HEK293 (cell line): ENCODE measurements around the gene TEX261.
A peak's percentile ranks its signal among the peaks of the same experiment; 100 is the strongest.

Experiments used
- CTCF ChIA-PET: fragments of 350-600 bp; formaldehyde crosslinking; extraction: SDS; loops from one replicate; lab custom pipeline; 2021; ENCODE audit warnings: antibody characterized with exemption; lab: Yijun Ruan, JAX
- POLR2A ChIA-PET: fragments of 300-600 bp; formaldehyde crosslinking; extraction: SDS; loops from one replicate; lab custom pipeline; 2020; ENCODE audit warnings: antibody characterized with exemption, inconsistent platforms; lab: Yijun Ruan, JAX
- H3K27ac ChIP-seq: fragments of 200-500 bp; sonication (Bioruptor generic); 2 replicates; pipeline ENCODE4 v1.5.1; 2014; ENCODE audit warnings: low read depth, low read length, control low read depth, inconsistent platforms; ENCODE audit errors: extremely low read depth
- H3K36me3 ChIP-seq, 2 experiments: fragments of 200-500 bp in 1 of 2; sonication (Bioruptor generic) in 1 of 2; 1 replicate in 1 of 2; 2 replicates in 1 of 2; pipeline ENCODE4 v1.5.1; 2014 to 2017; ENCODE audit warnings: inconsistent platforms in 2 of 2, low read length in 2 of 2; ENCODE audit not compliant: control insufficient read depth in 2 of 2, insufficient read depth in 1 of 2
- H3K4me1 ChIP-seq: fragments of 200-500 bp; sonication (Bioruptor generic); 2 replicates; pipeline ENCODE4 v1.5.1; 2014; ENCODE audit warnings: mild to moderate bottlenecking, low read length, inconsistent platforms; ENCODE audit not compliant: control insufficient read depth, insufficient read depth
- H3K4me3 ChIP-seq: 2 replicates; pipeline ENCODE4 v1.5.1; 2011; ENCODE audit warnings: low read depth, mild to moderate bottlenecking, control low read depth, low read length, moderate library complexity
- H3K9me3 ChIP-seq: fragments of 200-500 bp; sonication (Bioruptor generic); 2 replicates; pipeline ENCODE4 v1.5.1; 2014; ENCODE audit warnings: low read depth, low read length, inconsistent platforms; ENCODE audit not compliant: control insufficient read depth, insufficient read depth
- BCL11A ChIP-seq: fragments of 450-650 bp; formaldehyde crosslinking; IDR thresholded peaks from 2 replicates; pipeline ENCODE4 v1.5.1; 2016; ENCODE audit warnings: low read depth, missing biosample characterization, missing genetic modification characterization
- EGR2 ChIP-seq: fragments of 450-650 bp; formaldehyde crosslinking; IDR thresholded peaks from 2 replicates; pipeline ENCODE4 v1.5.1; 2016; ENCODE audit warnings: low read depth, missing biosample characterization, missing genetic modification characterization
- GLIS2 ChIP-seq: fragments of 450-650 bp; formaldehyde crosslinking; IDR thresholded peaks from 2 replicates; pipeline ENCODE4 v1.5.1; 2016; ENCODE audit warnings: missing biosample characterization, missing genetic modification characterization
- KLF16 ChIP-seq: fragments of 450-650 bp; formaldehyde crosslinking; IDR thresholded peaks from 2 replicates; pipeline ENCODE4 v1.5.1; 2017; ENCODE audit warnings: missing biosample characterization, missing genetic modification characterization
- KLF7 ChIP-seq: fragments of 450-650 bp; formaldehyde crosslinking; IDR thresholded peaks from 2 replicates; pipeline ENCODE4 v1.5.1; 2016; ENCODE audit warnings: missing biosample characterization, missing genetic modification characterization, borderline replicate concordance
- MYNN ChIP-seq: fragments of 450-650 bp; formaldehyde crosslinking; IDR thresholded peaks from 2 replicates; pipeline ENCODE4 v1.5.1; 2016; ENCODE audit warnings: missing biosample characterization, missing genetic modification characterization, borderline replicate concordance
- MZF1 ChIP-seq: fragments of 450-650 bp; formaldehyde crosslinking; IDR thresholded peaks from 2 replicates; pipeline ENCODE4 v1.5.1; 2017; ENCODE audit warnings: missing biosample characterization, missing genetic modification characterization, borderline replicate concordance
- SCRT2 ChIP-seq: fragments of 450-650 bp; formaldehyde crosslinking; IDR thresholded peaks from 2 replicates; pipeline ENCODE4 v1.5.1; 2016; ENCODE audit warnings: missing biosample characterization, missing genetic modification characterization
- TCF7L2 ChIP-seq: IDR thresholded peaks from 2 replicates; pipeline ENCODE4 v1.6.1; 2011; ENCODE audit warnings: low read depth, mild to moderate bottlenecking, inconsistent platforms, low read length, moderate library complexity, borderline replicate concordance
- ZBTB20 ChIP-seq: fragments of 450-650 bp; formaldehyde crosslinking; IDR thresholded peaks from 2 replicates; pipeline ENCODE4 v1.5.1; 2016; ENCODE audit warnings: missing biosample characterization, missing genetic modification characterization
- ZFP37 ChIP-seq: fragments of 450-650 bp; formaldehyde crosslinking; IDR thresholded peaks from 2 replicates; pipeline ENCODE4 v1.5.1; 2016; ENCODE audit warnings: missing biosample characterization, missing genetic modification characterization
- ZNF132 ChIP-seq: fragments of 450-650 bp; formaldehyde crosslinking; IDR thresholded peaks from 2 replicates; pipeline ENCODE4 v1.5.1; 2017; ENCODE audit warnings: missing biosample characterization, missing genetic modification characterization, borderline replicate concordance
- ZNF16 ChIP-seq: fragments of 450-650 bp; formaldehyde crosslinking; IDR thresholded peaks from 2 replicates; pipeline ENCODE4 v1.5.1; 2016; ENCODE audit warnings: low read depth, missing biosample characterization, missing genetic modification characterization
- ZNF169 ChIP-seq: fragments of 450-650 bp; formaldehyde crosslinking; IDR thresholded peaks from 2 replicates; pipeline ENCODE4 v1.5.1; 2016; ENCODE audit warnings: missing biosample characterization, missing genetic modification characterization
- ZNF221 ChIP-seq: fragments of 450-650 bp; formaldehyde crosslinking; IDR thresholded peaks from 2 replicates; pipeline ENCODE4 v1.5.1; 2017; ENCODE audit warnings: missing biosample characterization, missing genetic modification characterization, borderline replicate concordance
- ZNF311 ChIP-seq: fragments of 450-650 bp; formaldehyde crosslinking; IDR thresholded peaks from 2 replicates; pipeline ENCODE4 v1.5.1; 2017; ENCODE audit warnings: missing biosample characterization, missing genetic modification characterization, borderline replicate concordance
- ZNF544 ChIP-seq: fragments of 450-650 bp; formaldehyde crosslinking; IDR thresholded peaks from 2 replicates; pipeline ENCODE4 v1.5.0; 2017; ENCODE audit warnings: missing biosample characterization, missing genetic modification characterization
- ZNF623 ChIP-seq: fragments of 450-650 bp; formaldehyde crosslinking; IDR thresholded peaks from 2 replicates; pipeline ENCODE4 v1.5.1; 2016; ENCODE audit warnings: missing biosample characterization, missing genetic modification characterization
- ZNF843 ChIP-seq: fragments of 450-650 bp; formaldehyde crosslinking; IDR thresholded peaks from 2 replicates; pipeline ENCODE4 v1.5.1; 2016; ENCODE audit warnings: missing biosample characterization, missing genetic modification characterization
- ZSCAN23 ChIP-seq: fragments of 450-650 bp; formaldehyde crosslinking; IDR thresholded peaks from 2 replicates; pipeline ENCODE4 v1.5.1; 2016; ENCODE audit warnings: missing biosample characterization, missing genetic modification characterization
- ZSCAN30 ChIP-seq: fragments of 450-650 bp; IDR thresholded peaks from 2 replicates; pipeline ENCODE4 v1.5.1; 2018; ENCODE audit warnings: missing biosample characterization, mild to moderate bottlenecking, missing genetic modification characterization, moderate library complexity
- ZSCAN5A ChIP-seq: fragments of 450-650 bp; formaldehyde crosslinking; IDR thresholded peaks from 2 replicates; pipeline ENCODE4 v1.5.1; 2016; ENCODE audit warnings: missing biosample characterization, missing genetic modification characterization
- TF ChIP-seq, protein P1 (sequence below): fragments of 450-650 bp; formaldehyde crosslinking; conservative IDR thresholded peaks from 2 replicates; pipeline ENCODE4 v1.5.1; 2016; ENCODE audit warnings: low read depth, missing biosample characterization, missing genetic modification characterization
- TF ChIP-seq, protein P2 (sequence below): fragments of 450-650 bp; formaldehyde crosslinking; IDR thresholded peaks from 2 replicates; pipeline ENCODE4 v1.5.1; 2017; ENCODE audit warnings: missing biosample characterization, missing genetic modification characterization
- TF ChIP-seq, protein P3 (sequence below): fragments of 450-650 bp; formaldehyde crosslinking; IDR thresholded peaks from 2 replicates; pipeline ENCODE4 v1.5.1; 2017; ENCODE audit warnings: missing biosample characterization, missing genetic modification characterization
- TF ChIP-seq, protein P4 (sequence below): fragments of 450-650 bp; formaldehyde crosslinking; IDR thresholded peaks from 2 replicates; pipeline ENCODE4 v1.5.1; 2016; ENCODE audit warnings: missing biosample characterization, missing genetic modification characterization

Gene TEX261

DNA sequence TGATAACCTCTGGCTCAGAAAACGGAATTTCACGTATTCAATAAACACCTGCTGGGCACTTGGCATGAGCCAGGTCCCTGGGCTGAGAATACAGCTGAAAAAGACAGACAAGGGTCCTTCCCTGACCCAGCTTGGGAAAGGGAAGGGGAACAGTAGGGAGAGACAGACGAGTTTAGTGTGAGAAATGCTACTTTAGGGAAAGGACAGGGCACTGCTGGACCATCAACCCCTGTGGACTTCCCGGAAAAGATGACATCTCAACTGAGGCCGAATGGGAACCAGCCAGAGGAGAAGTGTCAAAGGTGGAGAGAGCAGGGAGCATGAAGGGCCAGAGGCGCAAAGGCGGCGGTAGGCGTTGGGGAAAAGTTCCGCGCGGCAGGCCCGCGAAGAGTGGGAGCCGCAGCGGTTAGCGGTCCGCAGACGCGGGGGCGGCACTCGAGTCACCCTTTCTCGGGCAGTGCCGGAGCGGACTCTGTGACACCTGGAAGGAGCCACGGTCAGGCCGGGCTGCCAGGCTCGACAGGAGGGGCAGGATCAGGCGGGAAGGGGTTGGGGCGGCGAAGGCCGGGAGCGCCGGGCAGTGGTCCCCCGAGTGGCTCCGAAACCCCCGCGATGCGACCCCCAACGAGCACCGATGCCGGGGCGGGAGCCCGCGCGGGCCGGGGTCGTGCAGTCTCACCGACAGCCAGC is 519 bp downstream of the TEX261 start (continued):
- TF ChIP-seq, protein P1, sequence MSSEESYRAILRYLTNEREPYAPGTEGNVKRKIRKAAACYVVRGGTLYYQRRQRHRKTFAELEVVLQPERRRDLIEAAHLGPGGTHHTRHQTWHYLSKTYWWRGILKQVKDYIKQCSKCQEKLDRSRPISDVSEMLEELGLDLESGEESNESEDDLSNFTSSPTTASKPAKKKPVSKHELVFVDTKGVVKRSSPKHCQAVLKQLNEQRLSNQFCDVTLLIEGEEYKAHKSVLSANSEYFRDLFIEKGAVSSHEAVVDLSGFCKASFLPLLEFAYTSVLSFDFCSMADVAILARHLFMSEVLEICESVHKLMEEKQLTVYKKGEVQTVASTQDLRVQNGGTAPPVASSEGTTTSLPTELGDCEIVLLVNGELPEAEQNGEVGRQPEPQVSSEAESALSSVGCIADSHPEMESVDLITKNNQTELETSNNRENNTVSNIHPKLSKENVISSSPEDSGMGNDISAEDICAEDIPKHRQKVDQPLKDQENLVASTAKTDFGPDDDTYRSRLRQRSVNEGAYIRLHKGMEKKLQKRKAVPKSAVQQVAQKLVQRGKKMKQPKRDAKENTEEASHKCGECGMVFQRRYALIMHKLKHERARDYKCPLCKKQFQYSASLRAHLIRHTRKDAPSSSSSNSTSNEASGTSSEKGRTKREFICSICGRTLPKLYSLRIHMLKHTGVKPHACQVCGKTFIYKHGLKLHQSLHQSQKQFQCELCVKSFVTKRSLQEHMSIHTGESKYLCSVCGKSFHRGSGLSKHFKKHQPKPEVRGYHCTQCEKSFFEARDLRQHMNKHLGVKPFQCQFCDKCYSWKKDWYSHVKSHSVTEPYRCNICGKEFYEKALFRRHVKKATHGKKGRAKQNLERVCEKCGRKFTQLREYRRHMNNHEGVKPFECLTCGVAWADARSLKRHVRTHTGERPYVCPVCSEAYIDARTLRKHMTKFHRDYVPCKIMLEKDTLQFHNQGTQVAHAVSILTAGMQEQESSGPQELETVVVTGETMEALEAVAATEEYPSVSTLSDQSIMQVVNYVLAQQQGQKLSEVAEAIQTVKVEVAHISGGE (tag by site-specific recombination), result 0 out of 2 replicates have a peak, but pooled peaks have one; percentile 42
- TF ChIP-seq EGR2 (tag by site-specific recombination) (peak; percentile 81), ZNF623 (tag by site-specific recombination) (no peak), GLIS2 (peak; percentile 74), MYNN (tag by site-specific recombination) (no peak), ZSCAN23 (tag by site-specific recombination) (no peak), ZSCAN30 (no peak), ZFP37 (tag by site-specific recombination) (0 out of 2 replicates have a peak, but pooled peaks have one; percentile 38), ZNF16 (tag by site-specific recombination) (no peak), MZF1 (no peak), ZNF221 (no peak), SCRT2 (no peak)

DNA sequence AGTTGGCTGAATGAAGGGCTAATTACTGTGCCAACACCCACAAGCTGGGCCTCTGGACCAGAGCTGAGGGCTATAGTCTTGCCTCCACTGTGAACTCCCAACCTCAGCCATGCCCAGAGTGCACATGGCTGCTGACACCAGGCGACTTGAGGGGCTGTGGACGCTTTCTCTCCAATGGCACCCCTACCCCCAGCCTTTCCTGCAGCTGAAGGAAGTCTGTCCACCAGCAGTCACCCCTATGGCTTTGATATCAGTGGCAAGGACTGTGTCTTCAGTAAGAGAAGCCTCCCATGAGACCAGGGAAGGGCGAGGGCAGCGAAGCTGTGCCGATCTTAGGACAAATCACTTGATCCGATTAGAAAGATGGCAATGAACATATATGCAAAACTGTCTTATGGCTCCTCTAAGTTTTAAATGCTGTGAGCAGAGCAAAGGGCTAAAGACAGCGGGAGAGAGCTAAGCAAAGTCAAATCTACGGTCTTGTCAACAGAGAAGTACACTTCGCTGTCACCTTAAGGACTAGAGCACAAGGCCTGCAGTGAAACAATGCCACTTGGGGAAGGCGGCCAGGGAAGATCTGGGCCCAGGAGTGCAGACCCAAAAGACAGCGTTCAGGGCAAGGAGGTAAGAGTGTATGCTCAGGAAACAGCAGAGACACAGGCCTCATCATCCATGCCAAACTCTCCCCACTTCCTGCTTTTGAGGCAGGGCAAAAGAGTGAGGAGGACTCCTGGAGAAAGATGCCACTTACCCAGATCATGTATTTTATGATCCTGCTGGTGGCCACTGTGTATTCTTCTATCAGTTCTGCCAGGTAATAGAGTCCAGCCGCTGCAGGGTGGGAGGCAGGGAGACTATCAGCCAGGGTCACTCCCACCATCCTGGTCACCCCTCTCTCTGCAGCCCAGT is 1.5 kb downstream of the TEX261 start:
- CTCF ChIA-PET, result interaction anchor here (1.2 kb wide), 1 partner anchor 8 kb away, joined by 10 read pairs; no protein-coding TSS in a partner anchor
- H3K27ac ChIP-seq, result no peak overlapping the region

More for the DNA sequence above, 1.5 kb downstream of the TEX261 start:
- peak overlapping the region; percentile 97 for H3K4me3 ChIP-seq
- H3K4me1 ChIP-seq, result no peaks in the 10 kb centered on the region
- no peaks in the 10 kb centered on the region for H3K9me3 ChIP-seq
- POLR2A ChIA-PET, result no interaction called here
- H3K36me3 ChIP-seq, result peaks cover 0 to 42% of the 10 kb centered on the region in 2 experiments; a peak in 1 of 3 replicates
- TF ChIP-seq ZSCAN5A (no peak), ZNF311 (tag by site-specific recombination) (no peak), ZNF843 (no peak), KLF7 (tag by site-specific recombination) (no peak), ZNF169 (no peak), BCL11A (tag by site-specific recombination) (no peak), ZNF132 (tag by site-specific recombination) (no peak), ZBTB20 (no peak), ZNF544 (tag by site-specific recombination) (no peak), KLF16 (tag by site-specific recombination) (no peak), TCF7L2 (no peak)
- TF ChIP-seq, protein P2, sequence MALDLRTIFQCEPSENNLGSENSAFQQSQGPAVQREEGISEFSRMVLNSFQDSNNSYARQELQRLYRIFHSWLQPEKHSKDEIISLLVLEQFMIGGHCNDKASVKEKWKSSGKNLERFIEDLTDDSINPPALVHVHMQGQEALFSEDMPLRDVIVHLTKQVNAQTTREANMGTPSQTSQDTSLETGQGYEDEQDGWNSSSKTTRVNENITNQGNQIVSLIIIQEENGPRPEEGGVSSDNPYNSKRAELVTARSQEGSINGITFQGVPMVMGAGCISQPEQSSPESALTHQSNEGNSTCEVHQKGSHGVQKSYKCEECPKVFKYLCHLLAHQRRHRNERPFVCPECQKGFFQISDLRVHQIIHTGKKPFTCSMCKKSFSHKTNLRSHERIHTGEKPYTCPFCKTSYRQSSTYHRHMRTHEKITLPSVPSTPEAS, result no peak
- TF ChIP-seq, protein P3, sequence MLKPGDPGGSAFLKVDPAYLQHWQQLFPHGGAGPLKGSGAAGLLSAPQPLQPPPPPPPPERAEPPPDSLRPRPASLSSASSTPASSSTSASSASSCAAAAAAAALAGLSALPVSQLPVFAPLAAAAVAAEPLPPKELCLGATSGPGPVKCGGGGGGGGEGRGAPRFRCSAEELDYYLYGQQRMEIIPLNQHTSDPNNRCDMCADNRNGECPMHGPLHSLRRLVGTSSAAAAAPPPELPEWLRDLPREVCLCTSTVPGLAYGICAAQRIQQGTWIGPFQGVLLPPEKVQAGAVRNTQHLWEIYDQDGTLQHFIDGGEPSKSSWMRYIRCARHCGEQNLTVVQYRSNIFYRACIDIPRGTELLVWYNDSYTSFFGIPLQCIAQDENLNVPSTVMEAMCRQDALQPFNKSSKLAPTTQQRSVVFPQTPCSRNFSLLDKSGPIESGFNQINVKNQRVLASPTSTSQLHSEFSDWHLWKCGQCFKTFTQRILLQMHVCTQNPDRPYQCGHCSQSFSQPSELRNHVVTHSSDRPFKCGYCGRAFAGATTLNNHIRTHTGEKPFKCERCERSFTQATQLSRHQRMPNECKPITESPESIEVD (tag by site-specific recombination), result no peak
- TF ChIP-seq, protein P4, sequence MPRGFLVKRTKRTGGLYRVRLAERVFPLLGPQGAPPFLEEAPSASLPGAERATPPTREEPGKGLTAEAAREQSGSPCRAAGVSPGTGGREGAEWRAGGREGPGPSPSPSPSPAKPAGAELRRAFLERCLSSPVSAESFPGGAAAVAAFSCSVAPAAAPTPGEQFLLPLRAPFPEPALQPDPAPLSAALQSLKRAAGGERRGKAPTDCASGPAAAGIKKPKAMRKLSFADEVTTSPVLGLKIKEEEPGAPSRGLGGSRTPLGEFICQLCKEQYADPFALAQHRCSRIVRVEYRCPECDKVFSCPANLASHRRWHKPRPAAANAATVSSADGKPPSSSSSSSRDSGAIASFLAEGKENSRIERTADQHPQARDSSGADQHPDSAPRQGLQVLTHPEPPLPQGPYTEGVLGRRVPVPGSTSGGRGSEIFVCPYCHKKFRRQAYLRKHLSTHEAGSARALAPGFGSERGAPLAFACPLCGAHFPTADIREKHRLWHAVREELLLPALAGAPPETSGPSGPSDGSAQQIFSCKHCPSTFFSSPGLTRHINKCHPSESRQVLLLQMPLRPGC (tag by site-specific recombination), result no peak
